ENCODE results near the gene PRSS57. TPM values are rescaled to one million over a fixed set of nuclear protein-coding genes. Genes with fewer than 3 reads are reported as not detected.

Gene PRSS57
- total and polyA plus RNA-seq, 2 of the 4 experiments (the other 2 are of a cell fraction): not detected

DNA sequence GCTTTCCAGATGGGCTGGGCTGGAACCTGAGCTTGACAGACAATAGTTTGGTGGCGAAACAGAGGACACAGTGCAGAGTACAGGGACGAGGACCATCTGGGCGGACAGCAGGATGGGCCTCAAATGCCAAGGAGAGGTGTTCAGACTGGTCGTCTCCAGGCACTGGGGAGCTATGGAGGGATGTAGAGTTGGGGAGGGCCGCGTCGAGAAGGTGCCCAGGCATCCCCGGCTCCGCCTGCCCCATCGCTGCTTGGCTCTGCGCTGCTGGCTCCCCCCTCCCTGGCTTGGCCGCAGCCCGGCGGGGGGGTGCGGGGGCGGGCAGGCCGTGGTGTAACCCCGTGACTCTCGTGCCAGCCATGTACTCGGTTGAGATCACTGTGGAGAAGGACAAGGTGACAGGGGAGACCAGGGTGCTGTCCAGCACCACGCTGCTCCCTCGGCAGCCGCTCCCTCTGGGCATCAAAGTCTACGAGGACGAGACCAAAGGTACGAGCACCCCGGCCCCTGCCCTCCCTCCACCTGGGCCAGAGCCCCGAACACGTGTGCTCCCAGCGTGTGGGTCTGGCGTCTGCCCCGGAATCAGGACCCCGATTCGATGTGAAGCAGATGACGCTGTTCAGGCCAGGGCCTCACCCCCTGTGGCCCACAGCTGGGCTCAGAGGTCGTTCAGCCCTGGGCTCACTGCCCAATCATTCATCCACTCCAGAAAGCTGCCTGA is 44.9 kb upstream of the PRSS57 start:
- Histone ChIP-seq H3K4me3 (ENCODE audit: insufficient read depth, low read depth, low read length) (no peak overlapping the region), H3K27me3 (ENCODE audit: control insufficient read depth, insufficient read depth, low read length) (no peaks in the 10 kb centered on the region), H3K9me3 (ENCODE audit: control insufficient read depth, insufficient read depth, low read length) (peaks cover 10% of the 10 kb centered on the region), H2AK9ac (replicated peaks; ENCODE audit: low read depth, low read length, poor library complexity) (no peak overlapping the region), H4K20me1 (ENCODE audit: insufficient read depth, low read length) (no peaks in the 10 kb centered on the region), H2BK20ac (ENCODE audit: low read depth, low read length) (no peak overlapping the region), H2BK5ac (ENCODE audit: low read depth, low read length, poor library complexity, severe bottlenecking) (no peak overlapping the region), H3K4ac (ENCODE audit: low read depth, low read length) (no peak overlapping the region), H4K91ac (ENCODE audit: insufficient read depth, low read depth, low read length) (no peak overlapping the region), H2BK120ac (ENCODE audit: low read depth, low read length) (no peak overlapping the region), H3K27ac (ENCODE audit: insufficient read depth, low read length) (no peak overlapping the region), H3K23ac (ENCODE audit: low read depth, low read length) (no peak overlapping the region), H2AFZ (replicated peaks; ENCODE audit: low read length, poor library complexity) (peak overlapping the region; percentile 51), H3K9me1 (ENCODE audit: insufficient read depth, low read length) (no peaks in the 10 kb centered on the region), H4K8ac (ENCODE audit: low read depth in 2 of 2, low read length in 2 of 2) (no peak overlapping the region), H4K5ac (ENCODE audit: low read depth, low read length) (no peak overlapping the region), H3K14ac (replicated peaks; ENCODE audit: low read depth, low read length) (no peak overlapping the region), H2AK5ac (ENCODE audit: low read depth, low read length) (no peak overlapping the region), H3K36me3 (ENCODE audit: control insufficient read depth, insufficient read depth, low read length) (no peaks in the 10 kb centered on the region; the same call in 1 of the 2 replicates), H3K79me1 (ENCODE audit: low read depth in 1 of 2, low read length in 2 of 2) (no peaks in the 10 kb centered on the region), H3K9ac (ENCODE audit: low read depth, low read length) (no peak overlapping the region), H3K56ac (ENCODE audit: extremely low read depth, insufficient read depth, low read length) (no peak overlapping the region), H2BK15ac (ENCODE audit: low read depth, low read length) (no peak overlapping the region), H3K18ac (ENCODE audit: low read depth, low read length) (no peak overlapping the region), H3K4me2 (ENCODE audit: low read depth, low read length) (no peak overlapping the region), H3K4me1 (ENCODE audit: control insufficient read depth, insufficient read depth, low read length) (no peaks in the 10 kb centered on the region)
- CTCF ChIA-PET: no interaction called here
- POLR2A ChIA-PET (ENCODE audit: unreplicated experiment): no interaction called here
- dilution Hi-C loops (cut with HindIII; ENCODE audit: low sequenced_read_pairs, unreplicated experiment) (no loop called here), in situ Hi-C loops (cut with MboI; ENCODE audit: low sequenced_read_pairs) (no loop called here), intact Hi-C loops (cut with micrococcal nuclease) (no loop called here)
- ATAC-seq (ENCODE audit: low read depth): no peak
- no TSS peak for BruUV-seq (replicated peaks)
- WGBS, 2 experiments (ENCODE audit: extremely low coverage in 2 of 2, insufficient read length in 1 of 2): 94% methylated on average over 17 of the region's 36 CpGs; no CpG with 5 or more reads in 1 of the 2 experiments
- no peak for DNase-seq
- TF ChIP-seq MAFK (IDR thresholded peaks at IDR 0.05; ENCODE audit: low read depth, low read length): no peak
- no peak for TF ChIP-seq BHLHE40 (IDR thresholded peaks at IDR 0.05; ENCODE audit: low read depth, low read length)
- TF ChIP-seq MAZ (IDR thresholded peaks at IDR 0.05; ENCODE audit: borderline replicate concordance, low read depth, low read length): no peak
- TF ChIP-seq, protein P1, sequence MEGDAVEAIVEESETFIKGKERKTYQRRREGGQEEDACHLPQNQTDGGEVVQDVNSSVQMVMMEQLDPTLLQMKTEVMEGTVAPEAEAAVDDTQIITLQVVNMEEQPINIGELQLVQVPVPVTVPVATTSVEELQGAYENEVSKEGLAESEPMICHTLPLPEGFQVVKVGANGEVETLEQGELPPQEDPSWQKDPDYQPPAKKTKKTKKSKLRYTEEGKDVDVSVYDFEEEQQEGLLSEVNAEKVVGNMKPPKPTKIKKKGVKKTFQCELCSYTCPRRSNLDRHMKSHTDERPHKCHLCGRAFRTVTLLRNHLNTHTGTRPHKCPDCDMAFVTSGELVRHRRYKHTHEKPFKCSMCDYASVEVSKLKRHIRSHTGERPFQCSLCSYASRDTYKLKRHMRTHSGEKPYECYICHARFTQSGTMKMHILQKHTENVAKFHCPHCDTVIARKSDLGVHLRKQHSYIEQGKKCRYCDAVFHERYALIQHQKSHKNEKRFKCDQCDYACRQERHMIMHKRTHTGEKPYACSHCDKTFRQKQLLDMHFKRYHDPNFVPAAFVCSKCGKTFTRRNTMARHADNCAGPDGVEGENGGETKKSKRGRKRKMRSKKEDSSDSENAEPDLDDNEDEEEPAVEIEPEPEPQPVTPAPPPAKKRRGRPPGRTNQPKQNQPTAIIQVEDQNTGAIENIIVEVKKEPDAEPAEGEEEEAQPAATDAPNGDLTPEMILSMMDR (conservative IDR thresholded peaks at IDR 0.05; ENCODE audit: low read depth, low read length): no peak
- no peak for TF ChIP-seq POLR2A (IDR thresholded peaks at IDR 0.05; ENCODE audit: low read depth, low read length)
- no peak for TF ChIP-seq MXI1 (IDR thresholded peaks at IDR 0.05; ENCODE audit: borderline replicate concordance, low read depth, low read length)
- no peak for TF ChIP-seq NFE2L2 (IDR thresholded peaks at IDR 0.05; ENCODE audit: low read depth, low read length)
- no peak for TF ChIP-seq CHD1 (IDR thresholded peaks at IDR 0.05; ENCODE audit: low read depth, low read length)
- TF ChIP-seq RCOR1 (IDR thresholded peaks at IDR 0.05; ENCODE audit: insufficient replicate concordance, low read length): no peak
- no peak for TF ChIP-seq SMC3 (IDR thresholded peaks at IDR 0.05; ENCODE audit: low read depth, low read length)
- TF ChIP-seq, protein P2, sequence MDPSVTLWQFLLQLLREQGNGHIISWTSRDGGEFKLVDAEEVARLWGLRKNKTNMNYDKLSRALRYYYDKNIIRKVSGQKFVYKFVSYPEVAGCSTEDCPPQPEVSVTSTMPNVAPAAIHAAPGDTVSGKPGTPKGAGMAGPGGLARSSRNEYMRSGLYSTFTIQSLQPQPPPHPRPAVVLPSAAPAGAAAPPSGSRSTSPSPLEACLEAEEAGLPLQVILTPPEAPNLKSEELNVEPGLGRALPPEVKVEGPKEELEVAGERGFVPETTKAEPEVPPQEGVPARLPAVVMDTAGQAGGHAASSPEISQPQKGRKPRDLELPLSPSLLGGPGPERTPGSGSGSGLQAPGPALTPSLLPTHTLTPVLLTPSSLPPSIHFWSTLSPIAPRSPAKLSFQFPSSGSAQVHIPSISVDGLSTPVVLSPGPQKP (IDR thresholded peaks at IDR 0.05; ENCODE audit: borderline replicate concordance, low read depth, low read length): no peak
- no peak for TF ChIP-seq RAD21 (IDR thresholded peaks at IDR 0.05; ENCODE audit: low read length)
- TF ChIP-seq, protein P3, sequence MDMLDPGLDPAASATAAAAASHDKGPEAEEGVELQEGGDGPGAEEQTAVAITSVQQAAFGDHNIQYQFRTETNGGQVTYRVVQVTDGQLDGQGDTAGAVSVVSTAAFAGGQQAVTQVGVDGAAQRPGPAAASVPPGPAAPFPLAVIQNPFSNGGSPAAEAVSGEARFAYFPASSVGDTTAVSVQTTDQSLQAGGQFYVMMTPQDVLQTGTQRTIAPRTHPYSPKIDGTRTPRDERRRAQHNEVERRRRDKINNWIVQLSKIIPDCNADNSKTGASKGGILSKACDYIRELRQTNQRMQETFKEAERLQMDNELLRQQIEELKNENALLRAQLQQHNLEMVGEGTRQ (IDR thresholded peaks at IDR 0.05; ENCODE audit: low read depth, low read length): no peak

All from IMR-90 (cell line).